ENCODE measurements around the gene PLEKHH1.

The PLEKHH1 gene

DNA sequence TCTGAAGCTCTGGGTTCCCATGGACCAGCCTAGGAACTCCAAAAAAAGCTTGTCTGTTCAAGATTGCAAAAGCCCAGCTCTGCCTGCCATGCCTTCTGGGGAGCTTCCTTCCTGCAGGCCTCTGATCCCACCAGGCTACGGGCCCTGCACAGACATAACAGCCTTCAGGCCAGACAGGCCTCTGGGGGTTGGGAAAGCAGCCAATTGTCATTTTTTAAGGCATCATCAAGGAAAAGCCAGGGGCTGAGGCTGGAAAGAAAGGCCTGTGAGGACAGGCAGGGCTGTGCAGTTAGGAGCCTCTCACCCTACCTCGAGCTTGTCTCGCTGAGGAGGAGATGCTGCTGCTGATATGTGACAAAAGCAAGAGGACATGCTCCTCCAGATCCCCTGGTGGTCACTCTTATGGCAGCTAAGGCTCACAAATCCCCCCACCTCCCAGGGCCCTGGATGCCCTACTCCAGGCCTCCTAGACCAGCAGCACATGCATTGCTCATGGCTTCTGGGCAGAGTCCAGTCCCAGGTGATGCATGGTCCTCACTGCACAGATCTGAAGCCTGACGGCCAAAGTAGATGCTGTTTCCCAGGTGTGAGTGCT, 47.5 kb upstream of the PLEKHH1 start (continued):
- no peak for TF ChIP-seq TSHZ1 (tag by site-specific recombination; IDR thresholded peaks at IDR 0.05; ENCODE audit: borderline replicate concordance)
- TF ChIP-seq, protein P1, sequence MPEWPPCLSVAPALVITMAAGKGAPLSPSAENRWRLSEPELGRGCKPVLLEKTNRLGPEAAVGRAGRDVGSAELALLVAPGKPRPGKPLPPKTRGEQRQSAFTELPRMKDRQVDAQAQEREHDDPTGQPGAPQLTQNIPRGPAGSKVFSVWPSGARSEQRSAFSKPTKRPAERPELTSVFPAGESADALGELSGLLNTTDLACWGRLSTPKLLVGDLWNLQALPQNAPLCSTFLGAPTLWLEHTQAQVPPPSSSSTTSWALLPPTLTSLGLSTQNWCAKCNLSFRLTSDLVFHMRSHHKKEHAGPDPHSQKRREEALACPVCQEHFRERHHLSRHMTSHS (tag by site-specific recombination; IDR thresholded peaks at IDR 0.05), result no peak
- TF ChIP-seq ZNF266 (tag by site-specific recombination; IDR thresholded peaks at IDR 0.05; ENCODE audit: low read depth), result no peak

DNA sequence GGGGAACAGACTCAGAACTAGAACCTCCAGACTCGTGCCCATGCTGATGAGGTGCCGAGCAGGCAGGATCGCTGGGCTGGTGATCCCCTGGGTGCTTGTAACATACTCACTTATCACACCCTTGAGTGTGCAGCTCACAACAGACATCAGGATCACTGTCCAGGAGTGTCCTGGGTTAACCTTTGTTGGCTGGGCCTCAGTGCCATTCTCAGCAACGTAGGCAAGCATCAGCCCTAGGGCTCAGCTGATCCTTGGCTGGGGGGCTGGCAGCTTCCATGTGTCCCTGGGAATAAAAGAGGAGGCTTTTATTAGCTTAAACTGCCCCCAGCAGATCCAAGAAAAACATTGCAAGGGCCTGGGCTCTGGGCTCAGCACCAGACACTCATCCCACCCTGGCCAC, 46.2 kb upstream of the PLEKHH1 start:
- no peak overlapping the region for H3K27ac ChIP-seq (ENCODE audit: extremely low read depth, low read depth, low read length)
- H3K4me1 ChIP-seq (ENCODE audit: control insufficient read depth, insufficient read depth, low read length), result no peaks in the 10 kb centered on the region
- peaks cover 0 to 4% of the 10 kb centered on the region in 2 experiments; a peak in 1 of 3 replicates for H3K36me3 ChIP-seq (ENCODE audit: control insufficient read depth in 2 of 2, insufficient read depth in 1 of 2, low read length in 2 of 2)
- H3K4me3 ChIP-seq (ENCODE audit: low read depth, low read length), result no peak overlapping the region
- H3K9me3 ChIP-seq (ENCODE audit: control insufficient read depth, insufficient read depth, low read depth, low read length), result no peaks in the 10 kb centered on the region
- CTCF ChIA-PET, result interaction anchor here (0.7 kb wide), 1 partner anchor 40 kb away, joined by 4 read pairs; no protein-coding TSS in a partner anchor
- TF ChIP-seq ZNF341 (tag by site-specific recombination; IDR thresholded peaks at IDR 0.05; ENCODE audit: low read depth) (no peak), ZNF169 (tag by site-specific recombination; IDR thresholded peaks at IDR 0.05) (no peak), GLIS1 (tag by site-specific recombination; IDR thresholded peaks at IDR 0.05) (peak; percentile 70)
- POLR2A ChIA-PET, result no interaction called here

- H3K4me1 ChIP-seq (ENCODE audit: control insufficient read depth, insufficient read depth, low read length), result no peaks in the 10 kb centered on the region
- H3K4me3 ChIP-seq (ENCODE audit: low read depth, low read length), result no peak overlapping the region
- no peaks in the 10 kb centered on the region for H3K9me3 ChIP-seq (ENCODE audit: control insufficient read depth, insufficient read depth, low read depth, low read length)
- H3K36me3 ChIP-seq (ENCODE audit: control insufficient read depth in 2 of 2, insufficient read depth in 1 of 2, low read length in 2 of 2), result peaks cover 0 to 4% of the 10 kb centered on the region in 2 experiments; a peak in 1 of 3 replicates
- no peak overlapping the region for H3K27ac ChIP-seq (ENCODE audit: extremely low read depth, low read depth, low read length)
- CTCF ChIA-PET, result interaction anchor here (0.6 to 1.0 kb wide), 4 partner anchors 10 to 217 kb away, joined by 3 to 4 read pairs (median 3); no protein-coding TSS in a partner anchor
- POLR2A ChIA-PET, result no interaction called here
- no peak for TF ChIP-seq KLF1 (tag by site-specific recombination; IDR thresholded peaks at IDR 0.05)
- TF ChIP-seq ZNF501 (tag by site-specific recombination; IDR thresholded peaks at IDR 0.05), result no peak
- no peak for TF ChIP-seq ZNF513 (tag by site-specific recombination; IDR thresholded peaks at IDR 0.05)
- TF ChIP-seq ZNF558 (tag by site-specific recombination; IDR thresholded peaks at IDR 0.05), result no peak
- TF ChIP-seq, protein P2, sequence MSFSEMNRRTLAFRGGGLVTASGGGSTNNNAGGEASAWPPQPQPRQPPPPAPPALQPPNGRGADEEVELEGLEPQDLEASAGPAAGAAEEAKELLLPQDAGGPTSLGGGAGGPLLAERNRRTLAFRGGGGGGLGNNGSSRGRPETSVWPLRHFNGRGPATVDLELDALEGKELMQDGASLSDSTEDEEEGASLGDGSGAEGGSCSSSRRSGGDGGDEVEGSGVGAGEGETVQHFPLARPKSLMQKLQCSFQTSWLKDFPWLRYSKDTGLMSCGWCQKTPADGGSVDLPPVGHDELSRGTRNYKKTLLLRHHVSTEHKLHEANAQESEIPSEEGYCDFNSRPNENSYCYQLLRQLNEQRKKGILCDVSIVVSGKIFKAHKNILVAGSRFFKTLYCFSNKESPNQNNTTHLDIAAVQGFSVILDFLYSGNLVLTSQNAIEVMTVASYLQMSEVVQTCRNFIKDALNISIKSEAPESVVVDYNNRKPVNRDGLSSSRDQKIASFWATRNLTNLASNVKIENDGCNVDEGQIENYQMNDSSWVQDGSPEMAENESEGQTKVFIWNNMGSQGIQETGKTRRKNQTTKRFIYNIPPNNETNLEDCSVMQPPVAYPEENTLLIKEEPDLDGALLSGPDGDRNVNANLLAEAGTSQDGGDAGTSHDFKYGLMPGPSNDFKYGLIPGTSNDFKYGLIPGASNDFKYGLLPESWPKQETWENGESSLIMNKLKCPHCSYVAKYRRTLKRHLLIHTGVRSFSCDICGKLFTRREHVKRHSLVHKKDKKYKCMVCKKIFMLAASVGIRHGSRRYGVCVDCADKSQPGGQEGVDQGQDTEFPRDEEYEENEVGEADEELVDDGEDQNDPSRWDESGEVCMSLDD (tag by site-specific recombination; IDR thresholded peaks at IDR 0.05), result no peak
- TF ChIP-seq ZNF664 (tag by site-specific recombination; IDR thresholded peaks at IDR 0.05), result no peak
- no peak for TF ChIP-seq ZNF354C (tag by site-specific recombination; IDR thresholded peaks at IDR 0.05; ENCODE audit: borderline replicate concordance, low read depth)
- TF ChIP-seq, protein P3, sequence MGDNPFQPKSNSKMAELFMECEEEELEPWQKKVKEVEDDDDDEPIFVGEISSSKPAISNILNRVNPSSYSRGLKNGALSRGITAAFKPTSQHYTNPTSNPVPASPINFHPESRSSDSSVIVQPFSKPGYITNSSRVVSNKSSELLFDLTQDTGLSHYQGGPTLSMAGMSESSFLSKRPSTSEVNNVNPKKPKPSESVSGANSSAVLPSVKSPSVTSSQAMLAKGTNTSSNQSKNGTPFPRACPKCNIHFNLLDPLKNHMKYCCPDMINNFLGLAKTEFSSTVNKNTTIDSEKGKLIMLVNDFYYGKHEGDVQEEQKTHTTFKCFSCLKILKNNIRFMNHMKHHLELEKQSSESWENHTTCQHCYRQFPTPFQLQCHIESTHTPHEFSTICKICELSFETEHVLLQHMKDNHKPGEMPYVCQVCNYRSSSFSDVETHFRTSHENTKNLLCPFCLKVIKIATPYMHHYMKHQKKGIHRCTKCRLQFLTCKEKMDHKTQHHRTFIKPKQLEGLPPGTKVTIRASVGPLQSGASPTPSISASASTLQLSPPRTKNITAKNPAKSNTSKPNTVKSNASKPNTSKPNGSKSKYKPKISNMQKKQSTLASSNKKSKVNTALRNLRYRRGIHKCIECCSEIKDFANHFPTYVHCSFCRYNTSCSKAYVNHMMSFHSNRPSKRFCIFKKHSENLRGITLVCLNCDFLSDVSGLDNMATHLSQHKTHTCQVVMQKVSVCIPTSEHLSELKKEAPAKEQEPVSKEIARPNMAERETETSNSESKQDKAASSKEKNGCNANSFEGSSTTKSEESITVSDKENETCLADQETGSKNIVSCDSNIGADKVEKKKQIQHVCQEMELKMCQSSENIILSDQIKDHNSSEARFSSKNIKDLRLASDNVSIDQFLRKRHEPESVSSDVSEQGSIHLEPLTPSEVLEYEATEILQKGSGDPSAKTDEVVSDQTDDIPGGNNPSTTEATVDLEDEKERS (tag by site-specific recombination; IDR thresholded peaks at IDR 0.05), result no peak
- TF ChIP-seq ZNF549 (tag by site-specific recombination; IDR thresholded peaks at IDR 0.05), result no peak
- TF ChIP-seq OVOL3 (tag by site-specific recombination; IDR thresholded peaks at IDR 0.05), result no peak
- TF ChIP-seq ZNF239 (tag by site-specific recombination; IDR thresholded peaks at IDR 0.05), result no peak
- no peak for TF ChIP-seq REPIN1 (tag by site-specific recombination; IDR thresholded peaks at IDR 0.05; ENCODE audit: low read depth)
- TF ChIP-seq ZNF530 (tag by site-specific recombination; IDR thresholded peaks at IDR 0.05; ENCODE audit: low read depth), result no peak
- no peak for TF ChIP-seq KLF10 (tag by site-specific recombination; IDR thresholded peaks at IDR 0.05)
- no peak for TF ChIP-seq ZNF76 (tag by site-specific recombination; IDR thresholded peaks at IDR 0.05; ENCODE audit: borderline replicate concordance, low read depth)
Measured at GRCh38 chr14:67487332-67487731, 45.8 kb upstream of the PLEKHH1 start.
